ENCODE measurements around the gene SLC25A11.

The SLC25A11 gene

GRCh38 chr17:4966844-4967538 is 27.1 kb upstream of the SLC25A11 start:
- H3K4me3 ChIP-seq (ENCODE audit: low read depth, low read length) = peak overlapping the region; percentile 79

- no peak overlapping the region for H3K4me3 ChIP-seq (ENCODE audit: low read depth, low read length)
These were observed 25.6 kb upstream of the SLC25A11 start for GRCh38 chr17:4965311-4965986.

- H3K4me3 ChIP-seq (ENCODE audit: low read depth, low read length) = no peak overlapping the region
These were observed 20.6 kb upstream of the SLC25A11 start for GRCh38 chr17:4960279-4960922.

- H3K4me3 ChIP-seq (ENCODE audit: low read depth, low read length) = no peak overlapping the region
These were observed 19.6 kb upstream of the SLC25A11 start for GRCh38 chr17:4959261-4959965.

- no peak overlapping the region for H3K4me3 ChIP-seq (ENCODE audit: low read depth, low read length)
These were observed 18.3 kb upstream of the SLC25A11 start for GRCh38 chr17:4958102-4958501.

GRCh38 chr17:4956493-4957061 is 16.7 kb upstream of the SLC25A11 start:
- H3K4me3 ChIP-seq (ENCODE audit: low read depth, low read length) = no peak overlapping the region

GRCh38 chr17:4955091-4955490 is 15.2 kb upstream of the SLC25A11 start:
- no peak overlapping the region for H3K4me3 ChIP-seq (ENCODE audit: low read depth, low read length)

- no peak overlapping the region for H3K4me3 ChIP-seq (ENCODE audit: low read depth, low read length)
These were observed 13.7 kb upstream of the SLC25A11 start for GRCh38 chr17:4953451-4953961.

- H3K4me3 ChIP-seq (ENCODE audit: low read depth, low read length) = no peak overlapping the region
These were observed 11.6 kb upstream of the SLC25A11 start for GRCh38 chr17:4951486-4951885.

GRCh38 chr17:4950746-4951204 is 10.9 kb upstream of the SLC25A11 start, which contains the start of gene ENO3:
TSS of gene ENO3 (plus strand) at chr17:4951119. CDS start at chr17:4951830, 711 bp downstream.
- H3K4me3 ChIP-seq (ENCODE audit: low read depth, low read length) = peak within 1 kb of the TSS; percentile 67

GRCh38 chr17:4950075-4950745 is 10.4 kb upstream of the SLC25A11 start:
- peak overlapping the region; percentile 67 for H3K4me3 ChIP-seq (ENCODE audit: low read depth, low read length)

GRCh38 chr17:4949321-4950074 is 9.7 kb upstream of the SLC25A11 start:
- H3K4me3 ChIP-seq (ENCODE audit: low read depth, low read length) = peak overlapping the region; percentile 98

- peak overlapping the region; percentile 98 for H3K4me3 ChIP-seq (ENCODE audit: low read depth, low read length)
These were observed 9.1 kb upstream of the SLC25A11 start for GRCh38 chr17:4948931-4949320.

- H3K4me3 ChIP-seq (ENCODE audit: low read depth, low read length) = peak within 1 kb of the TSS; percentile 98
These were observed 8.5 kb upstream of the SLC25A11 start, which contains the start of gene PFN1 for GRCh38 chr17:4948166-4948930. TSS of gene PFN1 (minus strand) at chr17:4948530. CDS start at chr17:4948394, 136 bp downstream.

GRCh38 chr17:4947411-4948165 is 7.7 kb upstream of the SLC25A11 start:
- peak overlapping the region; percentile 98 for H3K4me3 ChIP-seq (ENCODE audit: low read depth, low read length)

- H3K4me3 ChIP-seq (ENCODE audit: low read depth, low read length) = peak overlapping the region; percentile 98
These were observed 7.2 kb upstream of the SLC25A11 start for GRCh38 chr17:4947010-4947410.

GRCh38 chr17:4946312-4946976 is 6.6 kb upstream of the SLC25A11 start:
- H3K4me3 ChIP-seq (ENCODE audit: low read depth, low read length) = peak overlapping the region; percentile 98
